22Rv1 (cell line): ENCODE data around the gene AUTS2.

Experiments
- CTCF ChIP-seq: fragments of 450-650 bp; IDR thresholded peaks from 2 replicates; pipeline ENCODE4 v1.5.1; 2017; ENCODE audit warnings: mild to moderate bottlenecking
- ZFX ChIP-seq: fragments of 450-650 bp; IDR thresholded peaks from 2 replicates; pipeline ENCODE4 v1.6.1; 2017; ENCODE audit warnings: antibody characterized with exemption, borderline replicate concordance

GRCh38 chr7:70778585-70778984 lies 1180.3 kb downstream of the AUTS2 start:
- TF ChIP-seq CTCF: no peak
- no peak for TF ChIP-seq ZFX
